ENCODE data around the gene WNK1.
A peak's percentile ranks its signal among the peaks of the same experiment; 100 is the strongest.
"Not testable (repeated sequence)": the region's sequence is repeated elsewhere in the genome, so short reads cannot be mapped to it uniquely, and the experiment has no call there.

Gene WNK1

GRCh38 chr12:836952-837351 is 84.6 kb downstream of the WNK1 start:
- H3K4me3 ChIP-seq (ENCODE audit: low read length): no peak overlapping the region
- DNase-seq (ENCODE audit: low read depth): no peak
- TF ChIP-seq CTCF (IDR thresholded peaks at IDR 0.05; ENCODE audit: insufficient read depth, low read depth, low read length, missing control alignments): no peak

GRCh38 chr12:837548-837947 is 85.2 kb downstream of the WNK1 start:
- H3K4me3 ChIP-seq (ENCODE audit: low read length): no peak overlapping the region
- no peak for TF ChIP-seq CTCF (IDR thresholded peaks at IDR 0.05; ENCODE audit: insufficient read depth, low read depth, low read length, missing control alignments)
- DNase-seq (ENCODE audit: low read depth): no peak

- DNase-seq (ENCODE audit: low read depth): peak; percentile 53
- no peak overlapping the region for H3K4me3 ChIP-seq (ENCODE audit: low read length)
- TF ChIP-seq CTCF (IDR thresholded peaks at IDR 0.05; ENCODE audit: insufficient read depth, low read depth, low read length, missing control alignments): no peak
Measured at GRCh38 chr12:843609-844008, 91.2 kb downstream of the WNK1 start.

- no peak overlapping the region for H3K4me3 ChIP-seq (ENCODE audit: low read length)
- no peak for DNase-seq (ENCODE audit: low read depth)
- TF ChIP-seq CTCF (IDR thresholded peaks at IDR 0.05; ENCODE audit: insufficient read depth, low read depth, low read length, missing control alignments): no peak
Measured at GRCh38 chr12:846421-846820, 94.0 kb downstream of the WNK1 start.

GRCh38 chr12:848173-848865 is 95.9 kb downstream of the WNK1 start:
- no peak for TF ChIP-seq CTCF (IDR thresholded peaks at IDR 0.05; ENCODE audit: insufficient read depth, low read depth, low read length, missing control alignments)
- peak; percentile 21 for DNase-seq (ENCODE audit: low read depth)
- H3K4me3 ChIP-seq (ENCODE audit: low read length): no peak overlapping the region

- no peak for TF ChIP-seq CTCF (IDR thresholded peaks at IDR 0.05; ENCODE audit: insufficient read depth, low read depth, low read length, missing control alignments)
- DNase-seq (ENCODE audit: low read depth): no peak
- no peak overlapping the region for H3K4me3 ChIP-seq (ENCODE audit: low read length)
Measured at GRCh38 chr12:848882-849527, 96.6 kb downstream of the WNK1 start.

GRCh38 chr12:849733-850437 is 97.5 kb downstream of the WNK1 start:
- DNase-seq (ENCODE audit: low read depth): not testable (repeated sequence)

More at GRCh38 chr12:849733-850437, 97.5 kb downstream of the WNK1 start:
- not testable (repeated sequence) for H3K4me3 ChIP-seq (ENCODE audit: low read length)
